BE2C (cell line): Measurements from ENCODE around the gene GTF2I.
A peak's percentile ranks its signal among the peaks of the same experiment; 100 is the strongest.

ENCODE experiments used
- DNase-seq: peaks from one replicate; pipeline ENCODE4 v3.0.0-alpha.2; 2020
- H3K27me3 ChIP-seq: fragments of 250-450 bp; sonication (Bioruptor Pico); 2 replicates; pipeline ENCODE4 v1.5.1; 2020; ENCODE audit warnings: mild to moderate bottlenecking
- H3K36me3 ChIP-seq: fragments of 250-450 bp; sonication (Bioruptor Pico); 2 replicates; pipeline ENCODE4 v1.5.1; 2020; ENCODE audit warnings: mild to moderate bottlenecking
- H3K4me1 ChIP-seq: fragments of 250-450 bp; sonication (Bioruptor Pico); 2 replicates; pipeline ENCODE4 v1.5.1; 2020
- H3K4me3 ChIP-seq: 2 replicates; pipeline ENCODE4 v1.5.1; 2011; ENCODE audit warnings: low read depth, low read length
- H3K9me3 ChIP-seq: fragments of 250-450 bp; sonication (Bioruptor Pico); 2 replicates; pipeline ENCODE4 v1.5.1; 2020
- TF ChIP-seq, protein P1 (sequence below): IDR thresholded peaks from 2 replicates; pipeline ENCODE4 v1.5.1; 2012; ENCODE audit warnings: mild to moderate bottlenecking, low read depth, low read length

GTF2I gene

DNA sequence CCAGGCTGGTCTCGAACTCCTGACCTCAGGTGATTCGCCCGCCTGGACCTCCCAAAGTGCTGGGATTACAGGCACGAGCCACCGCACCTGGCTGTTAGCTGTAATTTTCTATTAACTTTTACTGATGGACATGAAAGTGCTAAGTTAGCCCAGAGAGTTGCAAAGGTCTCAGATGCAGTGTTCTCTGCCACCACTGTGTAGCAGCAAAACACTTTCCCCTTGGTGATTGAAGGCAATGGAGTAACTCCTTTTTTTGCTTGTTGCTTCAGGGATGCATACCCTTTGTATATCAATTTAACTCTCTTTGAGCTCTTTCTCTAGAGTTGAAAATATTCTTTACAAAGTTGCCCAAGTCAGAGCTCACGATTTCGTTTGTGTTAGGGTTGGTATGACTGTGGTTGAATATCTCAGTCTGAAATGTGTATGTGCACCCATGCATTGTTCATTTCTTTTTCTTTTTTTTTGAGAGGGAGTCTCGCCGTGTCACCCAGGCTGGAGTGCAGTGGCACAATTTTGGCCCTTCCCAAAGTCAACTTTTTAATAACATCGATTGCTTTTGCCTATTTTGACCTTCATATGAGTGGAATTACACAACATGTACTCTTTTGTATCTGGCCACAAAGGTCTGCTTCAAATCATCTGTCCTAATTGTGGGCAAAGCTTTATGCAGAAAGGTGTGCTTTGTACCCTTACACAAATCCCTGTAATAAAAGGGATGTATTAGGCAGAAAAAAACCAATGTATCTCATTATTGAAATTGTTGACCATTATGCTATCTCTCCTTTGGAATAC is 52.6 kb downstream of the GTF2I start:
- Histone ChIP-seq H3K9me3 (no peaks in the 10 kb centered on the region), H3K4me1 (no peaks in the 10 kb centered on the region), H3K36me3 (peaks cover 93% of the 10 kb centered on the region), H3K4me3 (no peak overlapping the region), H3K27me3 (no peaks in the 10 kb centered on the region)
- TF ChIP-seq, protein P1, sequence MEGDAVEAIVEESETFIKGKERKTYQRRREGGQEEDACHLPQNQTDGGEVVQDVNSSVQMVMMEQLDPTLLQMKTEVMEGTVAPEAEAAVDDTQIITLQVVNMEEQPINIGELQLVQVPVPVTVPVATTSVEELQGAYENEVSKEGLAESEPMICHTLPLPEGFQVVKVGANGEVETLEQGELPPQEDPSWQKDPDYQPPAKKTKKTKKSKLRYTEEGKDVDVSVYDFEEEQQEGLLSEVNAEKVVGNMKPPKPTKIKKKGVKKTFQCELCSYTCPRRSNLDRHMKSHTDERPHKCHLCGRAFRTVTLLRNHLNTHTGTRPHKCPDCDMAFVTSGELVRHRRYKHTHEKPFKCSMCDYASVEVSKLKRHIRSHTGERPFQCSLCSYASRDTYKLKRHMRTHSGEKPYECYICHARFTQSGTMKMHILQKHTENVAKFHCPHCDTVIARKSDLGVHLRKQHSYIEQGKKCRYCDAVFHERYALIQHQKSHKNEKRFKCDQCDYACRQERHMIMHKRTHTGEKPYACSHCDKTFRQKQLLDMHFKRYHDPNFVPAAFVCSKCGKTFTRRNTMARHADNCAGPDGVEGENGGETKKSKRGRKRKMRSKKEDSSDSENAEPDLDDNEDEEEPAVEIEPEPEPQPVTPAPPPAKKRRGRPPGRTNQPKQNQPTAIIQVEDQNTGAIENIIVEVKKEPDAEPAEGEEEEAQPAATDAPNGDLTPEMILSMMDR = peak; percentile 20
- DNase-seq = no peak

DNA sequence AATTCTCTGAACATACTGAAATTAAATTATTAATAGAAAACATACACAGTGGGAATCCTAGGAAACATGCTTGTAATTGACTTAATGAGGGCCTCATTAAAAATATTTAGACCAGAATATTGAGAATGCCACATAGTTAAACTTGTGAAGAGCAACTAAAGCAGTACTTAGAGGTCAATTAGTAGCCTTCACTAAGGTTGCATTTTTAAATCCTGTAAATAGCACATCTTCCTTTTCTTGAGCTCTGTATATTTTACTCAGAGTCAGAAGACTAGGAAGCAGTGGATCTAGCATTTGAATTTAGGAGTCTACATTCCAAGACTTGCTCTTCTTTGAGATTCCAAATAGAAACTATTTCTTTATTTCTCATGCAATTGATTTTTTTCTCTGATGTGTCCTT is 56.0 kb downstream of the GTF2I start:
- Histone ChIP-seq H3K4me1 (no peaks in the 10 kb centered on the region), H3K9me3 (no peaks in the 10 kb centered on the region), H3K27me3 (no peaks in the 10 kb centered on the region), H3K36me3 (peaks cover 87% of the 10 kb centered on the region), H3K4me3 (no peak overlapping the region)
- no peak for DNase-seq
- TF ChIP-seq, protein P1 = no peak

DNA sequence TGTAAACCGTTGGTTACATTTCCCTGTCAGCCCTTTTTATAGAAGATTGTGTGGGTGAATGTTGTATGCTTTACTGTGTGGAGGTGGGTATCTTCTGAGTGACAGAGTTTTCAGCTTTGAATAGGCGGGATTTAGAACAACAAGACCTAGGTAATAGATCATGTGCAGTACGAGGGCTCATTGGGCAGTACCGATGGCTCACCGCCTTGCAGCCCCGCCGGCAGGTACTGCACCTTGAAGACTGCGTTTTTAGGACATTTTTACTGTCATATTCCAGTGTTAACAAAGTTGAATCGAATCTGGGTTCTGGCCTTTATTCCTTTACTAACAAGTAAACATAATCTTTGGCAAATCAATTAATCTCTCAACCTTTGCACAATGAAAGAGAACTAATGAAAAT is 60.4 kb downstream of the GTF2I start:
- Histone ChIP-seq H3K36me3 (peaks cover 85% of the 10 kb centered on the region), H3K27me3 (no peaks in the 10 kb centered on the region), H3K9me3 (no peaks in the 10 kb centered on the region), H3K4me3 (no peak overlapping the region), H3K4me1 (no peaks in the 10 kb centered on the region)
- no peak for DNase-seq
- TF ChIP-seq, protein P1 = no peak

DNA sequence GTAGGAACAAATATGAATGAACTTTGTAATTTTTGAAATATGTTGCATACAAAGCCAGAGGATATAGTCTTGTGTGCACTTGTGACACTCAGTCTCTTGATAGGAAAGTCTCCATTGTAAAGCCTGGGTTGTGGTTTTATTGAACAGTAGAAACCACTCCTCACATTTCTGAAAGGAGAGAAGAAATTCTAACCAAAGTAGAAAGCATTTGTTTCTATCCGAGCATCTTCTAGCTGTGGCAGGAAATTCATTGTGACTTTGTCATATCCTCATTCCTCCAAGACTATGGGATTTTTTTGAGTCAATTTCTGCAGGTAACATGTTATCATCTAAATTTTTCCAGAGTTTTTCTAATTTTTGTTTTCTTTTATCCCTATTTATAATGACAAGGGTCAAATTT is 60.8 kb downstream of the GTF2I start:
- Histone ChIP-seq H3K4me1 (no peaks in the 10 kb centered on the region), H3K36me3 (peaks cover 81% of the 10 kb centered on the region), H3K4me3 (no peak overlapping the region), H3K27me3 (no peaks in the 10 kb centered on the region), H3K9me3 (no peaks in the 10 kb centered on the region)
- TF ChIP-seq, protein P1 = no peak
- DNase-seq = no peak

DNA sequence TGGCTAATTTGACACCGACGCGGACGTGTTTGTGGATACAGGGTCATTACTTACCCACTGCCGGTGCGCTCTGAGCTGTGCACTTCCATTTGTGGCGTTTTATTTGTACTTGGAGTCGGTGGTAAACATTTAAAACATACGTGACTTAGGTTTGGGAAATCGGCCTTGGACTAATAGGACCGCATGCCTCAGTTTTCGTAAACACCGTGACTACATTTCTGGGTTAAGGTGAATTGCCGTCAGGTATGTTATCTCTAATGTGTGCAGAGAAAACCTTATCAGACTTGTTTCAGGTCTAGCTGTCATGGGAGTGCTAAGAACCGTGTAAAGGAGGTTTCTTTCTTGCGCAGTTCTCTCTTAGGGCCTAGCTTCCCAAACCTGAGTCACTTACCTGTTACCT is 64.6 kb downstream of the GTF2I start:
- TF ChIP-seq, protein P1 = no peak
- Histone ChIP-seq H3K9me3 (no peaks in the 10 kb centered on the region), H3K4me3 (no peak overlapping the region), H3K4me1 (no peaks in the 10 kb centered on the region; the same call in 1 of the 2 replicates), H3K36me3 (peaks cover 62% of the 10 kb centered on the region), H3K27me3 (no peaks in the 10 kb centered on the region)
- DNase-seq = no peak

DNA sequence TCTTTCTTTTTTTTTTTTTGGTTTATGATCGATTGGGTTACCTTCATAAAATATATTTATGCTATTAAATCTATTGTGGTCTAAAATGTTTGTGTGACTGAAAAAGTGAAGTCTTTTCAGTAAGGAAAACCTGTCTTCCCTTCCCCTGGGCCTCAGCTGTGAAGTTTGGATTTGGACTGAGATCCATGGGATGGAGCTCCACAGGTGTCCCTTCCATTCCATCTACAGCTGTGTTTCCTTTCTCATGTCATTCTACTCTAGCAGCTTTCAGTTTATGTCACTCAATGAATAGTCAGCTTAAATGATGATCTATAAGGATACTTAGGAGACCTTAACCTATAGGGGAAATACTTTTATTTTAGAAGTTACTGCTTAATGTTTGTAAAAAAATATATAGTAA is 68.3 kb downstream of the GTF2I start:
- Histone ChIP-seq H3K36me3 (peaks cover 33% of the 10 kb centered on the region), H3K4me3 (no peak overlapping the region), H3K4me1 (no peaks in the 10 kb centered on the region; the same call in 1 of the 2 replicates), H3K27me3 (no peaks in the 10 kb centered on the region), H3K9me3 (no peaks in the 10 kb centered on the region)
- DNase-seq = no peak
- TF ChIP-seq, protein P1 = no peak
